Fibroblast of villous mesenchyme (primary cell): Measurements from ENCODE around the gene GOLGA7B. TPM values are rescaled to one million over a fixed set of nuclear protein-coding genes. Genes with fewer than 3 reads are reported as not detected.

Experiments
- DNase-seq: peaks from one replicate; pipeline ENCODE4 v3.0.0-alpha.2; 2010; ENCODE audit warnings: low read depth
- H3K4me3 ChIP-seq: 2 replicates; pipeline ENCODE4 v1.5.1; 2011; ENCODE audit warnings: low read depth, mild to moderate bottlenecking, low read length
- total RNA-seq: library from RNA; depleted of rRNA; stranded (reverse); fragments of >200 nt; gene quantifications from 2 replicates; pipeline ENCODE4 v1.2.3, GENCODE V29; 2012
- TF ChIP-seq, protein P1 (sequence below): IDR thresholded peaks from 2 replicates; pipeline ENCODE4 v1.5.1; 2012; ENCODE audit warnings: low read depth, mild to moderate bottlenecking, low read length; ENCODE audit not compliant: insufficient read depth

GOLGA7B gene
- total RNA-seq, 1 donor = under 0.01 TPM

DNA sequence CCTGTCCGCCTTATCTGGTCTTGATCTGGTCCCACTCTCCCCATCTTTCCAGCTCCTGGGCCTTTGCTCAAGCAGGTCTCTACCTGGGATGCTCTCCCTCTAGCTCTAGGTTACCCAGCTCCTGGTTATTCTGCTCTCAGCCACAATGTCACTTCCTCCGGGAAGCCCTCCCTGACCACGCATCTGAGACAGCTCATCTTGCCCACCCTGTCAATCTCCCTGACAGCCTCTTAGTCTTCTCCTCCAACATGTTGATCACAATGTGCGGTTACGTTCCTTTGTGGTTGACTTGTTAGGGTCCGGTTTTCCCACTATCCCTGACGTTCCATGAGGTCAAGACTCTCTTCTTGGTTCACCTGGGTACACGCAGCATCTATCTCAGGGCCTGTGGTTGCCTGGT lies 55.6 kb downstream of the GOLGA7B start:
- TF ChIP-seq, protein P1, sequence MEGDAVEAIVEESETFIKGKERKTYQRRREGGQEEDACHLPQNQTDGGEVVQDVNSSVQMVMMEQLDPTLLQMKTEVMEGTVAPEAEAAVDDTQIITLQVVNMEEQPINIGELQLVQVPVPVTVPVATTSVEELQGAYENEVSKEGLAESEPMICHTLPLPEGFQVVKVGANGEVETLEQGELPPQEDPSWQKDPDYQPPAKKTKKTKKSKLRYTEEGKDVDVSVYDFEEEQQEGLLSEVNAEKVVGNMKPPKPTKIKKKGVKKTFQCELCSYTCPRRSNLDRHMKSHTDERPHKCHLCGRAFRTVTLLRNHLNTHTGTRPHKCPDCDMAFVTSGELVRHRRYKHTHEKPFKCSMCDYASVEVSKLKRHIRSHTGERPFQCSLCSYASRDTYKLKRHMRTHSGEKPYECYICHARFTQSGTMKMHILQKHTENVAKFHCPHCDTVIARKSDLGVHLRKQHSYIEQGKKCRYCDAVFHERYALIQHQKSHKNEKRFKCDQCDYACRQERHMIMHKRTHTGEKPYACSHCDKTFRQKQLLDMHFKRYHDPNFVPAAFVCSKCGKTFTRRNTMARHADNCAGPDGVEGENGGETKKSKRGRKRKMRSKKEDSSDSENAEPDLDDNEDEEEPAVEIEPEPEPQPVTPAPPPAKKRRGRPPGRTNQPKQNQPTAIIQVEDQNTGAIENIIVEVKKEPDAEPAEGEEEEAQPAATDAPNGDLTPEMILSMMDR = no peak
- H3K4me3 ChIP-seq = no peak overlapping the region
- no peak for DNase-seq

GRCh38 chr10:97907211-97907610 lies 57.6 kb downstream of the GOLGA7B start:
- DNase-seq = no peak
- TF ChIP-seq, protein P1 = no peak
- H3K4me3 ChIP-seq = no peak overlapping the region

DNA sequence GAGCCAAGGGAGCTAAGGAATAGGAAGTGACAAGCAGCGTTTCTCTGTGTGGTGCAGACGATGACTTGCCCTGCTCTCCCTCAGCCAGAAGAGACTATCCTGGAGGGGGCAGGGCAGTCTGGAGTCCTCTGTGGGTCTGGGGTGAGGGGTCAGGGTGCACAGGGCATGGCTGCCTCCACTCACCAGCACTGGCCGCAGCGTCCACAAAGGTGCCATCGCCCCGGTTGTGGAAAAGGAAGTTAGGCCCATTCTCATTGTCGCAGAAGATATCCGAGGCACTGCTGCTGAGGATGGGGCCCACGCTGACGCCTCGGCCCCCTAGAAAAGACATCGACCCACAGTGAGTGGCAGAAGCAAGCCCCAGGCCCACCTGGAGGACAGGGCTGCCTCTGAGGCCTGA lies 58.2 kb downstream of the GOLGA7B start:
- H3K4me3 ChIP-seq = no peak overlapping the region
- DNase-seq = no peak
- TF ChIP-seq, protein P1 = no peak

GRCh38 chr10:97910661-97911060 lies 61.0 kb downstream of the GOLGA7B start:
- no peak for DNase-seq
- TF ChIP-seq, protein P1 = no peak
- H3K4me3 ChIP-seq = no peak overlapping the region

DNA sequence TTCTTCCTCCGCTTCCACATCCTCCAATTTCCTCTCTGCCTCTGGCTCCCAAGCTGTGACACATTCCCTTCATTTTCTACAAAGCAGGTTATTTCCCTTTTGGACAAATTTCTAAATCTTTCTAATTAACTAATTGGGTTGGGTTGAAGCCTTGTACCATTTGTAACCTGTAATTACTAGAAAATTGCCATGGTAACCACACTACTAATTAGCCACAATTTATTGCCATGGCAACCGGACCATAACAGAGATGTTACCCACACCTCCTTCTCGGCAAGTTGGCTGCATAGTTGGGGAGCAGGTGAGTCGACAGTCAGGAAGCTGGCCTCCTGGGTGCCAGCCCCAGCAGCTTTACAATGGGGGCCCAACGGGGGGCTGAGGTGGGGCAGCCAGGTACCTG lies 61.6 kb downstream of the GOLGA7B start:
- H3K4me3 ChIP-seq = no peak overlapping the region
- DNase-seq = no peak
- TF ChIP-seq, protein P1 = no peak

DNA sequence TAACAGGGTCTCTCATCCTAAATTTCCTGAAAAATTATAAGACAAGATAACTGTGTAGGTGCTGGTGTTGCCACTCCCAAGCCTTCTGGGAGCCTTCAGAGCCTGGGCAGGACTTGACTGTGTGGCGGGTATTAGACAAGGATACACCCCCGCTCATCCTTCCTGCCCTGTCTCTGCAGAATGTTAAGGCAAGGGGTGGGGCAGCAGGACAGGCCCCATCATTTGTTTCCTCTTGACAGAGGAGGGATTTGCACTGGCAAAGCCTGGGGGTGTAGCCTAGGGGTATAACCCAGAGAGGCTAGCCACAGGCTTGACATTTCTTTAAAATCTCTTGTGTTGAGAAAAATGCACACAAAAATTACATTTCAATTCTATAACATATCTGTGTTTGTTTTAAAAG lies 63.5 kb downstream of the GOLGA7B start:
- H3K4me3 ChIP-seq = no peak overlapping the region
- no peak for DNase-seq
- TF ChIP-seq, protein P1 = no peak

DNA sequence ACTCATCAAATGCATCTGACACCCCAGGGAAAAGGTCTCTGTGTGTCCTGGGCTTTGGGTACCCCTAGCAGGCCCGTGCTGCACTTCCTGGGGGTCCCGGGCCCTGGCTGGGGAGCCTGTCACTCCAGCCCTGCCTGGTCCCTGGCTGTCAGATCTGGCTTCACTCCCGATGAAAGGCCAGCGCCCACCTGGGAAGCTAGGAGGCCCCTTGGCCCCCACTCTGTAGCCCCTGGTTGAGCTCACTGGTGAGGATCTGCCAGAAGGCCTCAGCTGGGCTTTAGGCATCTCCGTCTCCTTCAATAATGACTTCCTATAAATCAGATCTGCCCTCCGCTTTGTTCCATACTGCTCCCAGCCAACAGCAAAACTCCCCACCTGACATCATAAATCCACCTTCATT lies 64.0 kb downstream of the GOLGA7B start:
- H3K4me3 ChIP-seq = no peak overlapping the region
- TF ChIP-seq, protein P1 = no peak
- DNase-seq = no peak
